ENCODE measurements around the gene KLHDC10.
"Not testable (repeated sequence)": the region's sequence is repeated elsewhere in the genome, so short reads cannot be mapped to it uniquely, and the experiment has no call there.

Gene KLHDC10, protein sequence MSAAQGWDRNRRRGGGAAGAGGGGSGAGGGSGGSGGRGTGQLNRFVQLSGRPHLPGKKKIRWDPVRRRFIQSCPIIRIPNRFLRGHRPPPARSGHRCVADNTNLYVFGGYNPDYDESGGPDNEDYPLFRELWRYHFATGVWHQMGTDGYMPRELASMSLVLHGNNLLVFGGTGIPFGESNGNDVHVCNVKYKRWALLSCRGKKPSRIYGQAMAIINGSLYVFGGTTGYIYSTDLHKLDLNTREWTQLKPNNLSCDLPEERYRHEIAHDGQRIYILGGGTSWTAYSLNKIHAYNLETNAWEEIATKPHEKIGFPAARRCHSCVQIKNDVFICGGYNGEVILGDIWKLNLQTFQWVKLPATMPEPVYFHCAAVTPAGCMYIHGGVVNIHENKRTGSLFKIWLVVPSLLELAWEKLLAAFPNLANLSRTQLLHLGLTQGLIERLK

DNA sequence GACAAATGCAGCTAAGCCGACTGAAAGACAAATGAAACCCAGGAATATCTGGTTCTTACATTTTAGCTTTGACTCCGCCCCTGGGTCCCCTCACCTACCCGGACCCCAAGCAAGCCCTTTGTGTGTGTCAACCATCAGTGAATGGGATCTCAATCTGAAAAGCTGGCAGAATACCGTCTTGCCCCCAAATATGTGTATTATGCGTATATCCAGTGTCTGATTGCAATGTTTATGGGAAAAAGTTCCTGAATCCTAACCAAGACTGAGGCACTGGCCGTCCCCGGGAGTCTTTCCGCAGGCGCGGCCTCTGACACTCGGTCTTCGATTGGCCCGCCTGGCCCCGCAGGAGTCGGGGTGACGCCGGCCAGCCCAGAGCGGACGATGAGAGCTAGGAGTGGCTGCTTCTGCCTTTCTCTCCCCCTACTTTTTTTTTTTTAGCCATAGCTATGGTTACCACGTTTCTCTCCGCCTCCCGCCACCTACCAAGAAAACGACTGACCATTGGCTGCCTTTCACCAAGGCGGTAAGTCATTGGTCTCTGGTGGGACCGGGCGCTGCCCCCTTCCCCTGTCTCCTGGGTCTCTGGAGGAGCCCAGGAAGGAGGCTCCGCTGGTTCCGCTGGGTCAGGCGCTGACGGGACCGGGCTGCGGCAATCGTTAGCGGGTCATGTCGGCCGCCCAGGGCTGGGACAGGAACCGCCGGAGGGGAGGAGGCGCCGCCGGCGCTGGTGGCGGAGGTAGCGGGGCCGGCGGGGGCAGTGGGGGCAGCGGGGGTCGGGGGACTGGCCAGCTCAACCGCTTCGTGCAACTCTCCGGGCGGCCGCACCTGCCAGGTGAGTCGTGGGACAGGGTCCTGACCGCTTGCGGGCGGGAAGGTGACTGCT is at the start of gene KLHDC10:
Gene KLHDC10 (plus strand): TSS at position 557 of the 883 bp plus-strand sequence. CDS start 110 bp downstream, at position 667.
- peak; percentile 87 to 92 (median 89) for DNase-seq (ENCODE audit: low read depth in 3 of 3)

DNA sequence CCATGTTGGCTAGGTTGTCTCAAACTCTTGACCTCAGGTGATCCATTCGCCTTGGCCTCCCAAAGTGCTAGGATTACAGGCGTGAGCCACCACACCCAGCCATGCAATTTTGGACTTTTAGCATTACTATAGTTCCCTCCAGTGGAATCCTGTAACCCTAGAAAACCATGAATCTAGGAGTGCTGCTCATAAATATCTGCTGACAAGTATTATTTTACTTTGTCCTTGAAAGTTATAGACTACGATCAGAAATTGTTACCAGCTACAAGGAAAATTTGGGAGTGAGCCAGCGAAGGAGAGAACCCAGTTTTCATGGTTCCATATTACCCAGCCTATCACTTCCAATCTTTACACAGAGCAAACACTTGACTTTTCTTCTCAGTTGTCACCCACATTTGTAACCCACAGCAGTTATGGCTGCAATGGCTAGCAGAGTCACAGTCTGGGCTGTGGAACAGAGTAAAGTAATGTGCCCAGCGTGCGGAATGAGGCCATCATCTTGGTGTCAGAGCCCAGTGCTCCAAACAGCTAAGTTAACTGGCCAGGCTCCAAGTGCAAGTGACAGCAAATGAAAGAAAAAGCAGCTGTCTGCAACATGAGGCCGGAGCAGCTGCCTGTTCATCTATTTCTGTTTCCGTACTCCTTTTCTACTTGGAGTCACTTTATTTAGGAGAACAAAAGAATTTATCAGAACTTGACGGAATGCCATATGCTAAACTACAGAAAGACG is 49.1 kb upstream of the KLHDC10 start:
- no peak for DNase-seq (ENCODE audit: low read depth in 3 of 3)

DNA sequence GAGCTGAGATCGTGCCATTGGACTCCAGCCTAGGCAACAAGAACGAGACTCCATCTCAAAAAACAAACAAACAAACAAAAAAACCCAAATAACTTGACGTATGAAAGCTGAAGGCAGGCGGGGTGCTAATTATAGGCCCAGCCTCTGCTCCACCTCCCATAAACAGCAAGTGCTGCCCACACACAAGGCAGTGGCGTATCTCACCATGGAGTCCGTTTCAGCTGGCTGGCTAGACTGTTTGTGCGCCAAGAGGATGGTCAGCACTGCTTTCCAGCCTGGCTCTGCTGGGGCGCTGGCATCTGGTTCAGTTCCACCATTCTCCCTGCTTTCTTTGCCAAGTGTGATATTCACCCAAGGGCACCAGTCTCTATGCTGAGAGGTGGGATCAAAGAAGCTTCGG is 48.2 kb upstream of the KLHDC10 start:
- no peak for DNase-seq (ENCODE audit: low read depth in 3 of 3)

DNA sequence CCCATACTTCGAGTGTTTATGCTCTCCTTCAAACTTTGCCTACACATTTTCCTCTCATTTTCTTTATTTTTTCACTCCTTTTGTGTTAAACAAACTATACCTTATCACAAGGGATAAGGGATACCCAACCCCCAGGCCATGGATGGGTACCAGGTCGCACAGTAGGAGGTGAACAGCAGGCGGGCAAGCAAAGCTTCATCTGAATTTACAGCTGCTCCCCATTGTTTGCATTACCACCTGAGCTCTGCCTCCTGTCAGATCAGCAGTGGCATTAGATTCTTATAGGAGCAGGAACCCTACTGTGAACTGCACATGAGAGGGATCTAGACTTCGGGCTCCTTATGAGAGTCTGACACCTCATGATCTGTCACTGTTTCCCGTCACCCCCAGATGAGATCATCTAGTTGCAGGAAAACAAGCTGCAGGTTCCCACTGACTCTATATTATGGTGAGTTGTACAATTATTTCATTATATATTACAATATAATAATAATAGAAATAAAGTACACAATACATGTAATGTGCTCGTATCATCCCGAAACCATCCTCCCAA is 47.6 kb upstream of the KLHDC10 start:
- DNase-seq (ENCODE audit: low read depth in 3 of 3) = no peak

DNA sequence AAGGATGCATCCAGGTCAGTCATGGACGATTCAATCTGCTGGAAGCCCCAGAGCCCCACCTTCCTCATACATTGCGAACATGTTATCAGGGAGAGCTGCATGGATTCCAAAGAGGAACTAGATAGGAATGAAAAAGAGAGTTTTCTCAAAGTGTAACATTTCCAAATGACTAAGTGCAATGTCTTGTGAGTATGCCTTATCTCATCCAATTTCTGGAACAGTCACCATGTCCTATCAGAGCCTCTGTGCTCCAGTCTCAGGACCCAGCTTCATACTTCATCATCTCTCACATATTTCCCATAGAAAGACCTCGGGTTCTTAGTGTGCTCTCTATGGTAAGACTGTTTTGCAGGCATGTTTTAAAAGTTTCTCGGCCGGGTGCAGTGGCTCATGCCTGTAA is 45.9 kb upstream of the KLHDC10 start:
- DNase-seq (ENCODE audit: low read depth in 3 of 3) = no peak

DNA sequence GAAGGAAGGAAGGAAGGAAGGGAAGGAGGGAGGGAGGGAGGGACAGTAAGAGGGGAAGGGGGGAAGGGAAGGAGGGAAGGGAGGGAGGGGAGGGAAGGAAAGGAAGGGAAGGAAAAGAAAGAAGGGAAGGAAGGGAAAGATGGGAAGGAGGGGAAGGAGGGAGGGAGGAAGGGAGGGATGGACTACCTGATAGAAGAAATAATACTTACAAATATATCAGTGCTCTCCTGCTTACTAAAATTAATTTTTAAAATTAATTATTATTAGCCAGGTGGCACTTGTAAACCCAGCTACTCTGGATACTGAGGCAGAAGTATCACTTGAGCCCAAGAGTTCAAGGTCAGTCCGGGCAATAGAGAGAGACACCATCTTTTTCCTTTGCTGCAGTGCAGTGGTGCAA is 37.6 kb upstream of the KLHDC10 start:
- no peak for DNase-seq (ENCODE audit: low read depth in 3 of 3)

DNA sequence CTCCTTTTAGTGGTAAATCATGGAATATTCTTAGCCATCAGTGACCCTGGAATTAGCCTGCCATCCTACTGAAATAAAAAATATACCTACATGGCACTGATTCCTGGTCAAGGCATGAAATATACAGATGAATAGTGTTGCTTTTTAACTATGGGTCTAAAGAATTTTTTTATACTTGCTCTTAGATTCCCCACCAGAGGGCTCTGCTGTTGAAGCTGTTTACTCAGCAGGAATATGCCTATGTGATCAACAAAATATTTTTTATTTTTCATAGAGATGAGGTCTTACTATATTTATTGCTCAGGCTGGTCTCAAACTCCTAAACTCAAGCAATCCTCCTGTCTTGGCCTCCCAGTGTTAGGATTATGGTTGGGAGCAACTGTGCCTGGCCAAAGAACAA is 32.6 kb upstream of the KLHDC10 start:
- DNase-seq (ENCODE audit: low read depth in 3 of 3) = no peak

DNA sequence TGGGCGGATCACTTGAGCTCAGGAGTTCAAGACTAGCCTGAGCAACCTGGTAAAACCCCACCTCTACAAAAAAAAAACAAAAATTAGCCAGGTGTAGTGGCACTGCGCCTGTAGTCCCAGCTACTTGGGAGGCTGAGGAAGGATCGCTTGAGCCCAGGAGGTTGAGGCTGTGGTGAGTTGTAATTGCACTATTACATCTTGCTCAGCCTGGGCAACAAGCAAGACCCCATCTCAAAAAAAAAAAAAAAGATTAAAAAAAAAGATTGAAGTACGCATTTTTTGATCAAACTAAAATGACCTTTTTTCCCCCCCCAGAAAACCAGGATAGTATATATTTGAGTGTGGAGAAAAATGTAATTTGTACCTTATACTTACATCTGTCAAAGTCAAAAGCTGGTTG is 29.8 kb upstream of the KLHDC10 start:
- no peak for DNase-seq (ENCODE audit: low read depth in 3 of 3)

DNA sequence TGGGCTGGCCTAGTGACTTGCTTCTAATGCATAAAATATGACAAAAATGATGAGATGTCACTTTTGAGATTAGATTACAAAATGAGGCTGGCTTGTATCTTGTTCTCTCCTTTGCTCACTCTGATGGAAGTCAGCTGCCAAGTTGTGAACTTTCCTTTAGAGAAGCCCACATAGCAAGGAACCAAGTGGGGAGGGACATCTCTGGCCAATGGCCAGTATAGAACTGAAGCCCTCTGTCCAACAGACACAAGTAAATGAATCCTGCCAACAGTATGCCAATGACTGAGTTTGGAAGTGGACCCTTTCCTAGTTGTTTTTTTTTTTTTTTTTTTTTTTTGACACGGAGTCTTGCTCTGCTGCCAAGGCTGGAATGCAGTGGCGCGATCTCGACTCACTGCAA is 22.5 kb upstream of the KLHDC10 start:
- no peak for DNase-seq (ENCODE audit: low read depth in 3 of 3)

DNA sequence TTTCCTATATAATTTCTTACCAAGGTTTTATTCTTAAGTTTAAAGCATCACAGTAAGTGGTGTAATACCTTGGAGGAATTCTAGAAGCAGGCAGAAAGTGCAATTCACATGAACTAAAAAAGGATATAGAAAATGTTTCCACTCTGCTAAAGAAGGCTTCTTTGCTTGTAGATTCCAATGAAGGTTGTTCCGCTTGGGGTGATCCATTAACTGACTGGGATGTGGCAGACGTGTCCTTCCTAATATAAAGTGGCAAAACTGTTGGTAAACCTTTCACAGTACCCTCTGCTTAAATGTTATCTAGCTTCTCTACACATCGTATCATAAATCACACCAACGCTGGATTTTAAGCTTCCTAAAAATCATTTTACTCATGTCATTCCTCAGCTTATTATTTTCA is 21.4 kb upstream of the KLHDC10 start:
- DNase-seq (ENCODE audit: low read depth in 3 of 3) = no peak

DNA sequence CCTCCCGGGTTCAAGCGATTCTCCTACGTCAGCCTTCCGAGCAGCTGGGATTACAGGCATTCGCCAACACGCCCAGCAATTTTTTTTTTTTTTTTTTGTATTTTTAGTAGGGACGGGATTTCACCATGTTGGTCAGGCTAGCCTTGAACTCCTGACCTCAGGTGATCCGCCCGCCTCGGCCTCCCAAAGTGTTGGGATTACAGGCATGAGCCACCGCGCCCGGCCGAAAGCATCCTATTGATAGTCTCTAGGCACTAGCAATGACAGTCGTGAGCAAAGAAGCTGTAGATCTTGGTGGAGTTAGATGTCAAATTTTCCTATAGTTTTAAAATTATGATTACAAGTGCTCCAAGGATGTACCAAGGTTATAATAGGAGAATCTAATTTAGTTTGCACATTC is 18.1 kb upstream of the KLHDC10 start:
- not testable (repeated sequence) for DNase-seq (ENCODE audit: low read depth in 3 of 3)

DNA sequence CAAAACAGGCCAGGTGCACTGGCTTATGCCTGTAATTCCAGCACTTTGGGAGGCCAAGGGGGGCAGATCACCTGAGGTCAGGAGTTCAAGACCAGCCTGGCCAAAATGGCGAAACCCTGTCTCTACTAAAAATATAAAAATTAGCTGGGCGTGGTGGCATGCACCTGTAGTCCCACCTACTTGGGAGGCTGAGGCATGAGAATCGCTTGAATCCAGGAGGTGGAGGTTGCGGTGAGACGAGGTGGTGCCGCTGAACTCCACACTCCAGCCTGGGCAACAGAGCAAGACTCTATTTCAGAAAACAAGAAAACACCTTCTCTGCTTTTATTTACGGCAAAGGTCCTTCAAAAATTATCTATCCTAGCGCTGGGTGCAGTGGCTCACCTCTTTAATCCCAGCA is 15.1 kb upstream of the KLHDC10 start:
- not testable (repeated sequence) for DNase-seq (ENCODE audit: low read depth in 3 of 3)

DNA sequence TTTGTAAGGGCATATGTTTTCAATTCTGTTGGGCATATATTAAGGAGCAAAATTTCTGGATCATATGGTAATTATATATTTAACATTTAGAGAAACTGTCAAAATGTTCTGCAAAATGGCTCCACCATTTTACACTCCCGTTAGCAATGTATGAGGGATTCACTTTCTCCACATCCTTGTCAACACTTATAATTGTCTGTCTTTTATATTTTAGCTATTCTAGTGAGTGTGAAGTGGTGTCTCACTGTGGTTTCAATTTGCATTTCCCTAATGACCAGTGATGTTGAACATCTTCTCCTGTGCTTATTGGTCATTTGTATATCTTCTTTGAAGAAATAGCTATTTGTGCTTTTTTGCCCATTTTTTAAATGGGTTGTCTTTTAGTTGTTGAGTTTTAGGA is 8.1 kb upstream of the KLHDC10 start:
- no peak for DNase-seq (ENCODE audit: low read depth in 3 of 3)

DNA sequence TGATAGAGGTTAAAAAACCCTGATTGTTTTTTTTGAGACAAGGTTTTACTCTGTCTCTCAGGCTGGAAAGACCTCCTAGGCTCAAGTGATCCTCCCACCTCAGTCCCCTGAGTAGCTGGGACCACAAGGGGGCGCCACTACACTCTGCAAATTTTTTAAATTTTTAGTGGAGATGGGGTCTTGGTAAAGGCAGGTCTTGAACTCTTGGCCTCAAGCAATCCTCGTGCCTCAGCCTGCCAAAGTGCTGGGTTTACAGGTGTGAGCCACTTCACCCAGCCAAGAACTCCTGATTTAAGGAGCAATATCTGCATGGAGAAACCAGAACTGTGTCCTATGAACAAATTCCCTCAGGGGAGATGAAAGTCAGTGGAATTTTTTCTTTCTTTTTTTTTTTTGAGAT is 7.3 kb upstream of the KLHDC10 start:
- DNase-seq (ENCODE audit: low read depth in 3 of 3) = peak; percentile 62 to 79 (median 64)

DNA sequence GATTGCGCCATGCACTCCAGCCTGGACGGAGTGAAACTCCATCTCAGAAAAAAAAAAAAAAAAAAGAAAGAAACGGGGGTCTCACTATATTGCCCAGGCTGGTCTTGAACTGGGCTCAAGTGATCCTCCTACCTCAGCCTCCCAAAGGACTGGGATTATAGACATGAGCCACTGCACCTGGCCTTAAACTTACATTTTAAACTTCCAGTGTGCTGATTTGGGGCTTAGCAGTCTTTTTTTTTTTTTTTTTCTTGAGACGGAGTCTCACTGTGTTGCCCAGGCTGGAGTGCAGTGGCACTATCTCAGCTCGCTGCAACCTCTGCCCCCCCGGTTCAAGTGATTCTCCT is 5.8 kb upstream of the KLHDC10 start:
- DNase-seq (ENCODE audit: low read depth in 3 of 3) = not testable (repeated sequence)

DNA sequence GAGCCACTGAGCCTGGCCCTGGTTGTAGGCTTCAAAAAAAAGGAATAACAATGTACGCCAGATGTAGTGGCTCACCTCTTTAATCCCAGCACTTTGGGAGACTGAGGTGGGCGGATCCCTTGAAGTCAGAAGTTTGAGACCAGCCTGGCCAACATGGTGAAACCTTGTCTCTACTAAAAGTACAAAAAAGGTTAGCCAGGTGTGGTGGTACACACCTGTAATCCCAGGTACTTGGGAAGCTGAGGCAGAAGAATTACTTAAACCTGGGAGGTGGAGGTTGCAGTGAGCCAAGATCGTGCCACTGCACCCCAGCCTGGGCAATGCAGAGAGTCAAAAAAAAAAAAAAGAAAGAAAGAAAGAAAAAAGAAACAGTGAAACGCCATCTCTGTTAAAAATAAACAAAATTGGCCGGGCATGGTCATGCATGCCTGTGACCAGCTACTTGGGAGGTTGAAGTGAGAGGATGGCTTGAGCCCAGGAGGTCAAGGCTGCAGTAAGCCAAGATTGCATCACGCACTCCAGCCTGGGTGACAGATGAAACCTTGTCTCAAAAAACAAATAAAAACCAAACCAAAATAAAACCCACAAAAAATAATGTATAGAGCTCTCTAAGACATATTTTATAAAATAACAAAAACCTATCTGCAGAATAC is 4.7 kb upstream of the KLHDC10 start:
- DNase-seq (ENCODE audit: low read depth in 3 of 3) = no peak

DNA sequence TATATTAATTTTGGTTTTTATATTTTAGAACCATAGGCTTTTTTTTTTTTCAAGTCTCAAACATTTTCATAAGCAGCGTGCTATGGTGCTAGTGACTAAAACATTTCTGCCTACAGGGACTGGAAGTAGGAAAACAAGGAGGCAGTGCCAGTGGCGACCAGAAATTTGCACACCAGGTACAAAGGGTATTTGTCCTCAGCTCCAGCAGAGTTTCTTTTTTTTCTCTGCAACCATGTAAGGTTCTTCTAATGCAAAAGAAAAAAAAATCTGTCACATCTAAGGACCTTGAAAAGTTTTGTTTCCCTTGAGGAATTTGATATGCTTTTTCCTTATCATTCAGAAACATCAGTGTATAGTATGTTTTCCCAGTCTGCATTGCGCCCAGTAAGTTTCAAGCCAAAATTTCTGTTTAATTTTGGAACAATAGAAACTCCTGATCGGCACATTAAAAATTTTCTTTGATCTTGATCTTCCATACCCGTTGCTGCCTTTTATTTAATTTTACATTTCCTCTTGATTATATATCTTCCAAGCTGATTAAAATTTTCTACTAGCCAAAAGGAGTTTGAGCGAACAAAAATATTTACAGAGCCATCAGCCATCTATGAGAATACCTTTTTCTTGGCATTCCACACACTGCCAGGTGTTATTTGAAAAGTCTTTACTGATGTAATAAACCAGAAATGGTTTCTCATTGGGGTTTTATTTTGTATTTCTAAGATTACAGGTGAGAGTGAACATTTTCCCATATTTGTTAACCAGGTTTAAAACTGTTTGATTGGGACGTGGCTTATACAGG is 956 bp upstream of the KLHDC10 start:
- DNase-seq (ENCODE audit: low read depth in 3 of 3) = no peak

DNA sequence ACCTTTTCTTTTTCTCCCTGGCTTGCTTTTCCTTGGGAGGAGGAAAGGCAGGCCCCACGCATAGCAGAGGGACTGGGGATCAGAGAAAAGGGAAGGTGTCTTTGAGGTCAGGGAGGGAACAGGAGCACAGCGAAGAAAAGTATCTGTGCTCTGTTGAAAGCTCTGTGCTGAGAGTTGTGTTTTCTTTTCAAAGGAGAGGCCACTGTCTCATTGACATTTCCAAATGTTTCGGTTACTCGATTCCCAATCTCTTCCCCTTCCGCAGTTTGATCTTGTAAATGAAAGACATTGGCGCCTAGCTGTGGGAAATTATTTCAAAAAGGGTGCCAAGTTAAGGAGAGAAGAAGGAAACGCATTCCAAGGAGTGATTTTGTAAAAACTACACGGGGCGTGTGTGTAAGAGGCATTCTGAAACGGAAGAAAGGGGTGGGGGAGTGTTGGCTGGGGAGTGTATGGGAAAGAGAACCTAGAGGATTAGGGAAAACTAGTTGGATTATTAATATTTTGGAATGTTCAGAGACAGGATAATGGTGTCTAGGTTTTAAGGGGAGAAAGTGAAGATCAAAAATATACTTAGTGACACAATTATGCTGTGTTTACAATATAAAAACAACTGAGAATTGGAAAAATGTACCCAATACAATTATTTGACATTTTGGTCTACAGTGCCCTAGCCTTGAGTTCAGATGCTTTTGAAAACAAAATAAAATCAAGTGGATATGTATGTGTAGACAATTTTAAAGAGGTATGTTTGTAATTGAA is 708 bp downstream of the KLHDC10 start:
- DNase-seq (ENCODE audit: low read depth in 3 of 3) = no peak

DNA sequence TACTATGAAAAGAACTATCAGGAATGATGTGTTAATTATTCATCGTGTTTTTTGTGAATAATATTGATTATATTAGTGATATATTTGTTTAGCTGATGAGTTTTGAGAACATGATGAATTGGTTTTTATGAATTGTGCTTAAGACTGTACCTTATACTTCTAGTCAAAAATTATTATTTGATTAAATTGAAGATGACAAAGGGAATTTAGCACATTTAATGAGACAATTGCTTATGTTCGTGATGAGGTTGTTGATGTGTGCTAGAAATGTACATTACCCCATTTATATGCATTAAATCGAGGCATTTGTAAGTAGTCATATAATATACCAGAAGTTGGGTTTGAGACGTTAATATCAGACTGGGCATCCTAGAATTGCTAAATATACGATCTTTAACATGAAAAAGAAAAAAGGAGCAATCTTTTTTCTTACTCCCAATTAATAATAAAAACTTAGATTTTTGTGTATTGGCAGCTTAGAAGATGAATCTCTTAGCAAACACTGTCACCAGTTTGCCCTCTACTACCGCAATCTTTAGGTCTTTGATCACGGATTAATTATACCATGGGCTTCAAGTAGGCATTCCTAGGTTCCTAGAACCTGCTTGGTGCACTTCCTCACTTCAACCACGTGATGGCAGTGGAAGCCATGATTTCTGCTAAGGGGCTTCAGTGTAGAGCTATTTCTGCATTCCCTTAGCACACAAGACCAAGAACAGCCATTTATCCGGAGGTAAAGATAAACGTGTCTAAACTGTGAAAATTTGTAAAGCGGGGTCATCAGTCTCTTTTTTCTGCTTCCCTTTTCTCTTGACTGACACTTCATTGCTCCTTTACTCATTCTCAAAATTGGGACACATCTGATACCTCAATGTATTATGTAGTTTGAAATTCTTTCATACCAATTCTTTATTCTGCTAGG is 1.6 kb downstream of the KLHDC10 start:
- DNase-seq (ENCODE audit: low read depth in 3 of 3) = peak; percentile 15 to 31 (median 29)
